HuH-7 (cell line): Measurements from ENCODE around the gene UBE2E1.

ENCODE experiments used
- DNase-seq: peaks from one replicate; pipeline ENCODE4 v3.0.0; 2011; ENCODE audit warnings: low spot score

UBE2E1 gene

GRCh38 chr3:23805633-23806533 lies at the start of gene UBE2E1:
UBE2E1 (plus strand) TSS chr3:23805955; CDS start chr3:23807270, 1,315 bp downstream.
- DNase-seq: peak; percentile 90

- no peak for DNase-seq
Measured at GRCh38 chr3:23756206-23756840, 49.4 kb upstream of the UBE2E1 start.

- no peak for DNase-seq
Measured at GRCh38 chr3:23758253-23758838, 47.4 kb upstream of the UBE2E1 start.

GRCh38 chr3:23760325-23760724 lies 45.4 kb upstream of the UBE2E1 start:
- DNase-seq: no peak

- no peak for DNase-seq
Measured at GRCh38 chr3:23760871-23761373, 44.8 kb upstream of the UBE2E1 start.

GRCh38 chr3:23761440-23761896 lies 44.3 kb upstream of the UBE2E1 start:
- DNase-seq: peak; percentile 95

- DNase-seq: no peak
Measured at GRCh38 chr3:23762214-23762613, 43.5 kb upstream of the UBE2E1 start.

GRCh38 chr3:23762759-23763477 lies 42.8 kb upstream of the UBE2E1 start:
- no peak for DNase-seq

GRCh38 chr3:23764407-23764806 lies 41.3 kb upstream of the UBE2E1 start:
- no peak for DNase-seq

GRCh38 chr3:23767546-23767945 lies 38.2 kb upstream of the UBE2E1 start:
- DNase-seq: no peak

GRCh38 chr3:23775254-23775909 lies 30.4 kb upstream of the UBE2E1 start:
- no peak for DNase-seq

GRCh38 chr3:23776352-23776891 lies 29.3 kb upstream of the UBE2E1 start:
- DNase-seq: no peak

GRCh38 chr3:23778446-23778845 lies 27.3 kb upstream of the UBE2E1 start:
- no peak for DNase-seq

- DNase-seq: no peak
Measured at GRCh38 chr3:23779841-23780240, 25.9 kb upstream of the UBE2E1 start.

- no peak for DNase-seq
Measured at GRCh38 chr3:23781051-23781450, 24.7 kb upstream of the UBE2E1 start.

- DNase-seq: no peak
Measured at GRCh38 chr3:23781871-23782270, 23.9 kb upstream of the UBE2E1 start.

GRCh38 chr3:23785097-23785645 lies 20.6 kb upstream of the UBE2E1 start:
- DNase-seq: no peak

GRCh38 chr3:23785882-23786281 lies 19.9 kb upstream of the UBE2E1 start:
- DNase-seq: no peak

- DNase-seq: no peak
Measured at GRCh38 chr3:23791678-23792077, 14.1 kb upstream of the UBE2E1 start.

- no peak for DNase-seq
Measured at GRCh38 chr3:23793528-23794134, 12.1 kb upstream of the UBE2E1 start.
